ENCODE data around the gene SARS2. TPM values are rescaled to one million over a fixed set of nuclear protein-coding genes. Genes with fewer than 3 reads are reported as not detected.

Gene SARS2
- total RNA-seq, 1 experiment from 2014 or later: 74.7 TPM

DNA sequence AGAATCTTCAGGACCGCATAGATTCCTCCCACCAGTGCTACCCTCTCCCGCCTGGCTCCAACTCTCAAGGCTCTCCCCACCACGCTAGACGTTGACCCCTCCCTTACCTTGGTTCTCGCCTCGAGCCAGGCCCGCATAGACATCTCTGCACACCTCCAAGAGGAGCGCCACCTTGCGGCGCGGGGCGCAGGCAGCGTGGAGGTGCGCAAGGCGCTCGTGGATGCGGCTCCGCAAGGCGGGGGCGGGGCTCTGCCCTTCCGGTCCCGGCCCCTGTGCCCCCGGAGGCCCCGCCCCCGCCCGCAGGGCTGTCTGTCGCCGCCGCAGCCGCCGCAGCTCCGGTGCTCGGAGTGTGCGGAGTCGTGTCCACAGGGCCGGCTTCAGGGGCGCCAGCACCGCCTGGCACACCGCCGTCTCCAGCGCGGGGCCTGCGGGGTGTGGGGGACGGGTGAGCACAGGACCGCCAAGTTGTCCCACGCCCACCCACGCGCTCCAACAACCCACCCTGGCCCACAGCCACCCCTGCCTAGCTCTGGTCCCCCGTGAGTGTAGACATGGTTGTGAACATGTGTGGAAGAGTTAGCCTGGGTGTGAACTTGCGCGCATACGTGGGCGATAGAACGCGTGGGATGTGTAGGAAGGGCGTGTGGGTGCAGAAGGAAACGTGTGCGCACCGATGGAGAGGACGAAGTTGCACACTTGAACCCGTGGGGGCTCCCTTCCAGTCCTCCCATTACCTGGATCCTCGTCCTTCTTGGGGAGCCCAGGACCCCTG lies 60.5 kb downstream of the SARS2 start (continued):
- TF ChIP-seq, protein P1, sequence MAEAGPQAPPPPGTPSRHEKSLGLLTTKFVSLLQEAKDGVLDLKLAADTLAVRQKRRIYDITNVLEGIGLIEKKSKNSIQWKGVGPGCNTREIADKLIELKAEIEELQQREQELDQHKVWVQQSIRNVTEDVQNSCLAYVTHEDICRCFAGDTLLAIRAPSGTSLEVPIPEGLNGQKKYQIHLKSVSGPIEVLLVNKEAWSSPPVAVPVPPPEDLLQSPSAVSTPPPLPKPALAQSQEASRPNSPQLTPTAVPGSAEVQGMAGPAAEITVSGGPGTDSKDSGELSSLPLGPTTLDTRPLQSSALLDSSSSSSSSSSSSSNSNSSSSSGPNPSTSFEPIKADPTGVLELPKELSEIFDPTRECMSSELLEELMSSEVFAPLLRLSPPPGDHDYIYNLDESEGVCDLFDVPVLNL (CRISPR knock-in tag; IDR thresholded peaks at IDR 0.05; ENCODE audit: borderline replicate concordance, low read depth): no peak
- no peak for TF ChIP-seq ATF1 (CRISPR knock-in tag; IDR thresholded peaks at IDR 0.05)

DNA sequence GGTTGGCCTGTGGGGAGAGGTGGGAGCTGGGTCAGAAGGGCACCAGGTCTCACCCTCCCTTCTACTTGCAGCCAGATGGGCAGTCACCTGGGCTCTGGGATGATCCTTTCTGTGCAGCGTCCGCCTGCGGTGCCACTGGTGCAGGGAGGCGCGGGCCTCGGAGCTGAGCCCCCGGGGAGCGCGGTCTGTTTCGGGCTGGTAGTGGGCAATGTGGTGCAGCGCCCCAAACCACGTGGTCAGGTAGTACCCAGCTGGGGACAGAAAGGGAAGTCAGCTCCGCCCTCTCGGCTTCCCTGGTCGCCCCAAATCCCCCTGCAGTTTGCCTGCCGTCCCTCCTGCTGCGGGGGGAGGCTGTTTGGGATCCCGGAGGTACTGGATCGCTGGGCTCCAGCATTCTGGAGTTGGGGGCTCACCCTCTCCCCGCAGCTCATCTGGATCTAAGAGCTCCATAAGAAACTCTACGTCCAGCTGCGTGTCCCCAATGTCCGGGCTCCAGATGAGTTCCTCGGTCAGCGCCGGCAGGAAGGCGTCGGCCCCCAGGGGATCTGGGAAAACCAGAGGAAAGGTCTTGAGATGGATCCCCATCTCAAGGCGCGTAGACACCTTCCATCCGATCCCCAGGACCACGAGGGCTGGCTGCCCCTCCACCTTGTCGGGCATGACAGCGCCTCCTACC lies 61.3 kb downstream of the SARS2 start:
- Mint-ChIP-seq H3K4me1 (peaks cover 7% of the 10 kb centered on the region), H3K4me3 (peak overlapping the region; percentile 79), H3K36me3 (no peaks in the 10 kb centered on the region), H3K27ac (no peak overlapping the region), H3K9me3 (no peaks in the 10 kb centered on the region), H3K27me3 (ENCODE audit: low read depth) (peaks cover 21% of the 10 kb centered on the region)
- CTCF ChIA-PET: interaction anchor here (0.6 to 2.9 kb wide), 21 partner anchors 8 to 644 kb away, joined by 3 to 17 read pairs (median 5); partner anchors contain the start of genes CCER2, ECH1, FAM98C and FBXO17
- ATAC-seq (peak; percentile 8), DNase-seq (ENCODE audit: low spot score) (peak; percentile 39)
- POLR2A ChIA-PET: interaction anchor here (0.6 to 1.6 kb wide), 4 partner anchors 20 to 251 kb away, joined by 3 to 7 read pairs (median 4); partner anchors contain the start of genes EIF3K, HNRNPL, NFKBIB and SIRT2
- TF ChIP-seq SMAD4 (CRISPR knock-in tag; IDR thresholded peaks at IDR 0.05): 0 out of 2 replicates have a peak, but pooled peaks have one; percentile 51
- no peak for TF ChIP-seq ETV6 (CRISPR knock-in tag; IDR thresholded peaks at IDR 0.05)
- TF ChIP-seq, protein P1 (CRISPR knock-in tag; IDR thresholded peaks at IDR 0.05; ENCODE audit: borderline replicate concordance, low read depth): no peak
- TF ChIP-seq, protein P2, sequence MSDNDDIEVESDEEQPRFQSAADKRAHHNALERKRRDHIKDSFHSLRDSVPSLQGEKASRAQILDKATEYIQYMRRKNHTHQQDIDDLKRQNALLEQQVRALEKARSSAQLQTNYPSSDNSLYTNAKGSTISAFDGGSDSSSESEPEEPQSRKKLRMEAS (CRISPR knock-in tag; IDR thresholded peaks at IDR 0.05): peak; percentile 66
- TF ChIP-seq, protein P3, sequence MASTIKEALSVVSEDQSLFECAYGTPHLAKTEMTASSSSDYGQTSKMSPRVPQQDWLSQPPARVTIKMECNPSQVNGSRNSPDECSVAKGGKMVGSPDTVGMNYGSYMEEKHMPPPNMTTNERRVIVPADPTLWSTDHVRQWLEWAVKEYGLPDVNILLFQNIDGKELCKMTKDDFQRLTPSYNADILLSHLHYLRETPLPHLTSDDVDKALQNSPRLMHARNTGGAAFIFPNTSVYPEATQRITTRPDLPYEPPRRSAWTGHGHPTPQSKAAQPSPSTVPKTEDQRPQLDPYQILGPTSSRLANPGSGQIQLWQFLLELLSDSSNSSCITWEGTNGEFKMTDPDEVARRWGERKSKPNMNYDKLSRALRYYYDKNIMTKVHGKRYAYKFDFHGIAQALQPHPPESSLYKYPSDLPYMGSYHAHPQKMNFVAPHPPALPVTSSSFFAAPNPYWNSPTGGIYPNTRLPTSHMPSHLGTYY (CRISPR knock-in tag; IDR thresholded peaks at IDR 0.05): no peak
- TF ChIP-seq, protein P4, sequence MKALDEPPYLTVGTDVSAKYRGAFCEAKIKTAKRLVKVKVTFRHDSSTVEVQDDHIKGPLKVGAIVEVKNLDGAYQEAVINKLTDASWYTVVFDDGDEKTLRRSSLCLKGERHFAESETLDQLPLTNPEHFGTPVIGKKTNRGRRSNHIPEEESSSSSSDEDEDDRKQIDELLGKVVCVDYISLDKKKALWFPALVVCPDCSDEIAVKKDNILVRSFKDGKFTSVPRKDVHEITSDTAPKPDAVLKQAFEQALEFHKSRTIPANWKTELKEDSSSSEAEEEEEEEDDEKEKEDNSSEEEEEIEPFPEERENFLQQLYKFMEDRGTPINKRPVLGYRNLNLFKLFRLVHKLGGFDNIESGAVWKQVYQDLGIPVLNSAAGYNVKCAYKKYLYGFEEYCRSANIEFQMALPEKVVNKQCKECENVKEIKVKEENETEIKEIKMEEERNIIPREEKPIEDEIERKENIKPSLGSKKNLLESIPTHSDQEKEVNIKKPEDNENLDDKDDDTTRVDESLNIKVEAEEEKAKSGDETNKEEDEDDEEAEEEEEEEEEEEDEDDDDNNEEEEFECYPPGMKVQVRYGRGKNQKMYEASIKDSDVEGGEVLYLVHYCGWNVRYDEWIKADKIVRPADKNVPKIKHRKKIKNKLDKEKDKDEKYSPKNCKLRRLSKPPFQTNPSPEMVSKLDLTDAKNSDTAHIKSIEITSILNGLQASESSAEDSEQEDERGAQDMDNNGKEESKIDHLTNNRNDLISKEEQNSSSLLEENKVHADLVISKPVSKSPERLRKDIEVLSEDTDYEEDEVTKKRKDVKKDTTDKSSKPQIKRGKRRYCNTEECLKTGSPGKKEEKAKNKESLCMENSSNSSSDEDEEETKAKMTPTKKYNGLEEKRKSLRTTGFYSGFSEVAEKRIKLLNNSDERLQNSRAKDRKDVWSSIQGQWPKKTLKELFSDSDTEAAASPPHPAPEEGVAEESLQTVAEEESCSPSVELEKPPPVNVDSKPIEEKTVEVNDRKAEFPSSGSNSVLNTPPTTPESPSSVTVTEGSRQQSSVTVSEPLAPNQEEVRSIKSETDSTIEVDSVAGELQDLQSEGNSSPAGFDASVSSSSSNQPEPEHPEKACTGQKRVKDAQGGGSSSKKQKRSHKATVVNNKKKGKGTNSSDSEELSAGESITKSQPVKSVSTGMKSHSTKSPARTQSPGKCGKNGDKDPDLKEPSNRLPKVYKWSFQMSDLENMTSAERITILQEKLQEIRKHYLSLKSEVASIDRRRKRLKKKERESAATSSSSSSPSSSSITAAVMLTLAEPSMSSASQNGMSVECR (CRISPR knock-in tag; IDR thresholded peaks at IDR 0.05; ENCODE audit: borderline replicate concordance): peak; percentile 85
- TF ChIP-seq TEAD1 (CRISPR knock-in tag; IDR thresholded peaks at IDR 0.05): 0 out of 2 replicates have a peak, but pooled peaks have one; percentile 25
- TF ChIP-seq, protein P5, sequence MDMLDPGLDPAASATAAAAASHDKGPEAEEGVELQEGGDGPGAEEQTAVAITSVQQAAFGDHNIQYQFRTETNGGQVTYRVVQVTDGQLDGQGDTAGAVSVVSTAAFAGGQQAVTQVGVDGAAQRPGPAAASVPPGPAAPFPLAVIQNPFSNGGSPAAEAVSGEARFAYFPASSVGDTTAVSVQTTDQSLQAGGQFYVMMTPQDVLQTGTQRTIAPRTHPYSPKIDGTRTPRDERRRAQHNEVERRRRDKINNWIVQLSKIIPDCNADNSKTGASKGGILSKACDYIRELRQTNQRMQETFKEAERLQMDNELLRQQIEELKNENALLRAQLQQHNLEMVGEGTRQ (CRISPR knock-in tag; IDR thresholded peaks at IDR 0.05): peak; percentile 80
- TF ChIP-seq, protein P6, sequence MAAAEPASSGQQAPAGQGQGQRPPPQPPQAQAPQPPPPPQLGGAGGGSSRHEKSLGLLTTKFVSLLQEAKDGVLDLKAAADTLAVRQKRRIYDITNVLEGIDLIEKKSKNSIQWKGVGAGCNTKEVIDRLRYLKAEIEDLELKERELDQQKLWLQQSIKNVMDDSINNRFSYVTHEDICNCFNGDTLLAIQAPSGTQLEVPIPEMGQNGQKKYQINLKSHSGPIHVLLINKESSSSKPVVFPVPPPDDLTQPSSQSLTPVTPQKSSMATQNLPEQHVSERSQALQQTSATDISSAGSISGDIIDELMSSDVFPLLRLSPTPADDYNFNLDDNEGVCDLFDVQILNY (CRISPR knock-in tag; IDR thresholded peaks at IDR 0.05): 0 out of 2 replicates have a peak, but pooled peaks have one; percentile 36
- TF ChIP-seq, protein P7, sequence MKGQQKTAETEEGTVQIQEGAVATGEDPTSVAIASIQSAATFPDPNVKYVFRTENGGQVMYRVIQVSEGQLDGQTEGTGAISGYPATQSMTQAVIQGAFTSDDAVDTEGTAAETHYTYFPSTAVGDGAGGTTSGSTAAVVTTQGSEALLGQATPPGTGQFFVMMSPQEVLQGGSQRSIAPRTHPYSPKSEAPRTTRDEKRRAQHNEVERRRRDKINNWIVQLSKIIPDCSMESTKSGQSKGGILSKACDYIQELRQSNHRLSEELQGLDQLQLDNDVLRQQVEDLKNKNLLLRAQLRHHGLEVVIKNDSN (CRISPR knock-in tag; IDR thresholded peaks at IDR 0.05): peak; percentile 81

Data from WTC11 (cell line).